SK-N-SH (cell line): Measurements from ENCODE around the gene NCAM2.

ENCODE experiments used
- CHD2 ChIP-seq: fragments of 150-350 bp; IDR thresholded peaks from 2 replicates; pipeline ENCODE4 v1.6.1; 2018; ENCODE audit warnings: low read length; ENCODE audit not compliant: partially characterized antibody
- EP300 ChIP-seq, 2 experiments: IDR thresholded peaks; 2 replicates each; pipeline versions ENCODE4 v1.4.0 to v1.6.1; 2012; ENCODE audit warnings: borderline replicate concordance in 1 of 2, low read depth in 1 of 2, low read length in 1 of 2
- EZH2phosphoT487 ChIP-seq: fragments of 200-600 bp; sonication (generic); IDR thresholded peaks from 2 replicates; pipeline ENCODE4 v1.6.1; 2017; ENCODE audit warnings: low read depth, mixed run types, mild to moderate bottlenecking, antibody characterized with exemption, moderate library complexity, borderline replicate concordance
- GABPA ChIP-seq: IDR thresholded peaks from 2 replicates; pipeline ENCODE4 v1.4.0; 2012; ENCODE audit warnings: low read depth, mild to moderate bottlenecking
- RAD21 ChIP-seq: IDR thresholded peaks from 2 replicates; pipeline ENCODE4 v1.6.1; 2012; ENCODE audit warnings: mild to moderate bottlenecking, low read length
- TAF1 ChIP-seq: IDR thresholded peaks from 2 replicates; pipeline ENCODE4 v1.6.1; 2012; ENCODE audit warnings: low read depth, mild to moderate bottlenecking, low read length, moderate library complexity, borderline replicate concordance
- TCF12 ChIP-seq: IDR thresholded peaks from 2 replicates; pipeline ENCODE4 v1.4.0; 2012
- TF ChIP-seq, protein P1 (sequence below): fragments of 200-600 bp; sonication (generic); IDR thresholded peaks from 2 replicates; pipeline ENCODE4 v1.6.1; 2017; ENCODE audit warnings: antibody characterized with exemption, mild to moderate bottlenecking, moderate library complexity

DNA sequence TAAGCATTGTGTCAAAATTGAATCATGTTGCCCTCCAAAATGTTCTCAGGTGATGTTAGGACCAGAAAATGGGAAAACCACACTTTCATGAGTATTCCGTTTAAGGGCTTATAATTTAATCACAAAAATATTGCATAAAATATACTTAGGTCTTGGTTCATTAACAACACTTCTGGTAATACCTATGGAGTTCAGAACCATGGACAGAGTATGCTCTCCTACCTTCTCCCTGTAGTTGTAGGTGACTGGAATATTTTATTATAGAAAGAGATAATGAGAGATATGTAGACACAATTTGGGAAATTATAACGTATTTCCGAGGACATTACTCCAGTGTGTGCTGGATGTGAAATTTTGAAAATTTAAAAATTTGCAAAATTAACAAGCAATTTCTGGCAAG lies 232.5 kb downstream of the NCAM2 start:
- TF ChIP-seq CHD2, result no peak
- TF ChIP-seq EZH2phosphoT487, result no peak
- no peak for TF ChIP-seq EP300 (IDR thresholded peaks at IDR 0.05; ENCODE audit: borderline replicate concordance in 1 of 2, low read depth in 1 of 2, low read length in 1 of 2)
- TF ChIP-seq, protein P1, sequence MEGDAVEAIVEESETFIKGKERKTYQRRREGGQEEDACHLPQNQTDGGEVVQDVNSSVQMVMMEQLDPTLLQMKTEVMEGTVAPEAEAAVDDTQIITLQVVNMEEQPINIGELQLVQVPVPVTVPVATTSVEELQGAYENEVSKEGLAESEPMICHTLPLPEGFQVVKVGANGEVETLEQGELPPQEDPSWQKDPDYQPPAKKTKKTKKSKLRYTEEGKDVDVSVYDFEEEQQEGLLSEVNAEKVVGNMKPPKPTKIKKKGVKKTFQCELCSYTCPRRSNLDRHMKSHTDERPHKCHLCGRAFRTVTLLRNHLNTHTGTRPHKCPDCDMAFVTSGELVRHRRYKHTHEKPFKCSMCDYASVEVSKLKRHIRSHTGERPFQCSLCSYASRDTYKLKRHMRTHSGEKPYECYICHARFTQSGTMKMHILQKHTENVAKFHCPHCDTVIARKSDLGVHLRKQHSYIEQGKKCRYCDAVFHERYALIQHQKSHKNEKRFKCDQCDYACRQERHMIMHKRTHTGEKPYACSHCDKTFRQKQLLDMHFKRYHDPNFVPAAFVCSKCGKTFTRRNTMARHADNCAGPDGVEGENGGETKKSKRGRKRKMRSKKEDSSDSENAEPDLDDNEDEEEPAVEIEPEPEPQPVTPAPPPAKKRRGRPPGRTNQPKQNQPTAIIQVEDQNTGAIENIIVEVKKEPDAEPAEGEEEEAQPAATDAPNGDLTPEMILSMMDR, result no peak
- TF ChIP-seq RAD21, result no peak
- TF ChIP-seq TAF1, result no peak
- TF ChIP-seq GABPA, result no peak
- TF ChIP-seq TCF12, result no peak
